NCI-H345 (cell line): ENCODE data around the gene SUN2.

Experiments used
- DNase-seq: peaks from one replicate; lab custom pipeline; 2025; lab: John Stamatoyannopoulos, UW

The SUN2 gene

DNA sequence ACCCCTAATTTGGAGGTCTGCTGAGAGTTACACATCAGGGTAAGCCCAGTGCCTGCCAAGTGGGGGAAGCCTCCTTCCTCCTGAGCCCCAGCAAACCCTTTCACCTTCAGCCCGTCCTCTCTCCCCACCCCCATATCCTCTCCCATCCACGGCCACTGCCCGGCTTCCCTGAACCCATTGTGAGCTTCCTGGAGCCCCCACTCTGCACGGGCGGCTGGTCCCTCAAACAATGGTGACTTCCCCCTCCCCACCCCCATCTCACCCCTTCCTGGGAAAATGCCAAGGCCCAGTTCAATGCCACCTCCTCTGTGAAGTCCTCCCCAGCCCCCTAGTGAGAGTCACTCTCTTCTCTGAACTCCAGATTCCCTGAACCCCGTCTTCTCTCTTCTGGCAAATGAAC is 20.3 kb upstream of the SUN2 start:
- no peak for DNase-seq

DNA sequence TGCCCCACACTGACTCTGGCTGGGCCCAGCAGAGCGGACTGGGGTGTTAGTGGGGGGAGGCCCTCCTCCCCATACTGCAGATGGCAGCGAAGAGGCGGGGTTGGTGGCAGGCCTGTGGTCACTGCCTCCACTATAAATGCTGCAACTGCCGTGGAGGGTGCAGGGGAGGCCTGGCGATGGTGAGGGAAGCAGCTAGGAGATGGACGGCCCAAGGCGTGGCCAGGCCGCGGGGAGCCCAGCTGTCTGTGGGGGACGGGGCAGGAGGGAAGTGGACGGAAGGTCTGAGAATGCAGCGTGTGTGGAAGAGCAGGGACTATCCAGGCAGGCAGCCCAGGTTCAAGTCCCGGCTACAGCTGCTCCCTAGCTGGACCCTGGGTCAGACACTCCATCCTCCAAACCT is 19.9 kb upstream of the SUN2 start:
- DNase-seq: no peak

DNA sequence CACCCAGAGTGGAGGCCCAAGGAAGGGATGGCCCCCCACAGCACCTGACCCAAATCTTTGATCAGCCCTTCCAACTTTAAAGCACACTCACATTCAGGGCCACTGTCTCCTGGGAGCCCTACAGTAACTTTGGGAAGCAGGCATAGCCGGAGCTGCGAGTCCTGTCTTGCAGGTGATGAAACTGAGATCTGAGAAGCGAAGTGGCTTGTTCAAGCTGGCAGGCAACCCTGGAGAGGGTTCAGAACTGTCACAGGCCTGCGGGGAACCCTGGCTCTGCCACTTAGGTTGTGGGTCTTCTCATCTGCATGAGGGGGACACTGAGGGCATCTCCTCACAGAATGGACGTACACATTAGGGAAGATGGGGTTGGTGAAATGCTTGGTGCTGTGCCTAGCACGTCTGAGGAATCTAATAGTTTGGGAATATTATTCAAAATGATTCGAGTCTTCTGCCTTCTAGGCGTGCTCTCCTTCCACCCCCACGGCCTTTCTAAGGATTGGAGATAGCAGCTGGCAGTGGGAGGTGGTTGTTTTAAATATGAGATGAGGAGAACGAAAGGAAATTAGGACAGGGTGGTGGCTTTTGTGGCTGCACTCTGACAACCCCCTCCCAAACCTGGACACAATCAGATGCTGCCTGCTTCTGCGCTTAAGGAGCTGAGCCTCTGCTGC is 18.8 kb upstream of the SUN2 start:
- no peak for DNase-seq

DNA sequence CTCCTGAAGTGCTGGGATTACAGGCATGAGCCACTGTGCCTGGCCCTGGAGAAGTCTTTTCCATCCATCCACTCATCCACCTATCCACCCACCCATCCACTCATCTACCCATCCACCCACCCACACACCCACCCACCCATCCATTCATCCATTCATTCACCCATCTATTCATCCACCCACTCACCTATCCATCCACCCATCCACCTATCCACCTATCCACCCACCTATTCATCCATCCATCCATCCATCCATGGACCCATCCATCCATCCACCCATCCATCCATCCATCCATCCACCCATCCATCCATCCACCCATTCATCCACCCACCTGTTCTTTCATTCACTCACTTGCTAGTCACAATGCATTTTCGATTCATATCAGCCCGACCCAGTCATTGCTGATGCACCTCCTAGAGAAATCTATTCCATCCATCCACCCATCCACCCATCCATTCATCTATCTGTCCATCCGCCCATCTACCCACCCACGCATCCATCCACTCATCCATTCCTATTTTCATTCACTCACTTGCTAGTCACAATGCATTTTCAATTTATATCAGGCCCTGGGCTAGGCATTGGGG is 17.7 kb upstream of the SUN2 start:
- no peak for DNase-seq

DNA sequence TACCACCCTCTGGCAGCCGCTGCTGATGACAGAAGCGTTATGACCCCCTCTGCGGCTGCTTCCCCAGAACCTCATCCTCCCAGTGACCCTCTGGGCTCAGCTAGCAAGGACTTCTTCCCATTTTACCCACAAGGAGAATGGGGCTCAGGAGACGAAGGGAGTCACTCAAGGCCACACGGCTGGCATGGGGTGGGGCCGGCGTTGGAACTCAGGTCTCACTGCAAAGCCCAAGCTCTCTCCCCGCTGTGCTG is 16.8 kb upstream of the SUN2 start:
- no peak for DNase-seq

DNA sequence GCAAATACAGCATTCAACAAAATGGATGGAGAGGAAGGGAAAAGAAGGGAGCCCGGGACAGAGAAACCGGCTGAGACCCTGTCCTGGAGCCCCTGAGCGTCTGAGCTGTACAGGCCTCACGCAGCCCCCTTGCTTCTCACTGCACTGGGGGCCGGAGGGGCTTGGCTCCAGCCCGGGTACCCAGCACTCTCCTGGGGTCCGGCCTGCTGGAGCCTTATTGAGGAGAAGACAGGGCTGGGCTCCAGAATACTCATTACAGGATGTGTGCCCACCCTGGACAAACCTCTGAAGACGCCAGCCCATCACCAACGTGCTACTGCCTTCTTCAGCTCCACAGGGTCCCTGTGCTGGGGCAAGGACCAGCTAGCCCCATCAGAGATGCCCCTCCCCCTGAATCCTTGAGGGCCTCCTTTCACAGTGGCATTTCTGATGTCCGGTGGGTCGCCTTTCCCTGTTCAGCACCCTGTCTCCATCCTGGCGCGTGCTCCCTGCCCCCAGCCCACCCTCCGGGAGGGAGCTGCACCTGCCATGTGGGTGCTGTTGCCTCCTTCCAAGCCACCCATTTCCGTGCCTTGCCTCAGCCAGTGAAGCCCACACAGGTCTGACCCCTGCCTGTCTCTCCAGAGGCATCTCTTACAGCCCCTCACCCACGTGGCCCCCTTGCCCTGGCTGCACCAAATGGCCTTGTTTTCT is 14.6 kb upstream of the SUN2 start:
- no peak for DNase-seq

DNA sequence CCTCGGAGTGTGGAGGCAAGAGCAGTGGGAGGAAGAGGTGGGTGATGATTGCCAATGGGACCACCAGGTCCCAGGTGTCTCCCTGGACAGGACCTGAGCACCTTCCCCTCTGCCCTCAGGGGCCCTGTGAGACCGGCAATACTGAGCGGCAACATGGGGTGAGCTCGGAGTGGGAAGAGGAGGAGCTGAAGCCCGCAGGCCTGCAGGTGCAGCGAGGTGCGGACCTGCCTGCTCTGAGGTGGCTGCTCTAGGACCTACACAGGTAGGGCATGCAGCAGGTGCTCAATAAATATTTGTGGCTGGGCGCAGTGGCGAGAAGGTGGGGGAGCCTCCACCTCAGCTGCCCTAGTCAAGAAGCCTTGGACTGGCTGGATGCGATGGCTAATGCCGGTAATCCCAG is 12.2 kb upstream of the SUN2 start:
- DNase-seq: no peak

DNA sequence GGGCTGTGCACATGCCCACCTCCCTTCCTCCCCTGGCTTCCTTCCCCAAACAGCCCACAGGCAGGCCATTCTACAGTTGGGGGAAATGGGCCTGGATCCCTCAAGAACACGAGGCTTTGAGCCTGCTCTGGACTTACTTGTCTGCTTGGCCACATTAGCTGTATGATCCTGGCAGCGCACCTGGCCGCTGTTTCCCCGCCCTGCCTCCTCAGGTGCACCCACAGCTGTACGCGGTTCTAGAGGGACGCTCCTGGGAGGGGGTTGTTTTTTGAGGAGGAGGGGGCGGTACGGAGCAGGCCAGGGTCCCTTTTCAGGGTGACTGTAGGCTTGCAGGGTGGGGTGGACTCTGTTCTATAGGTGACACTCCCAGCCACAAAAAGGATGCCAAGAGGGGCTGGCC is 11.5 kb upstream of the SUN2 start:
- no peak for DNase-seq

DNA sequence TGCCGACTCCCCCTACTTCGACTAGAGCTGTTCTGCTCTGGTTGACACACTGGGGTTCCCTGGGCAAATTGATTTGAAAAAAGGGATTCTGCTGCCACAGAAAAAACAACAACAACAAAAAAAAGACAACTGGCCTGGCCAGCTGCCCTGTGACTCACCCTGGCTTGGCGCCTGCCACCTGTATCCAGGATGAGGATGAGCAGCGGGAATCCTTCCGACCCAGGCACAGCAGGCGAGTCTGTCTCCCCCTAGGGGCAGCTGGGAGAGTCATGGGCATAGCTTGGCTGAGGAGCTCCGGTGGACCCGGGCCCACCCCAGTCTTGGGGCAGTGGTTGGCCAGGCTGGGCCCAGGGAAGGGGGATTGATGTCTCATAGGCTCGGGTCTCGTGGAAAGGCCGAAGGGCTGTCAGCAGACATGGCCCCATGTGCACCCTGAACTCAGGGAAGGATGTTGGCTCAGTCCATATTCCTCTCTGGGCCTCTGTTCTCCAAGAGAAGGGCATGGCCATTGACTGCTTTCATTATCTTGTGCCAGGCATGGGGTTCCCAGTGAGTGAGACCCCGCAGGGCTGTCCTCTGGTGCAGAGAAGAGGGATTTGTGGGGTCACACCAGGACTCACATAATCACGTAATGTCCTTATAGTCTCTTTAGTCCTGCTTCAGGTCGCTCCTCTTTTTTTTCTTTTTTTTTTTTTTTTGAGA is 10.4 kb upstream of the SUN2 start:
- DNase-seq: peak; percentile 20

DNA sequence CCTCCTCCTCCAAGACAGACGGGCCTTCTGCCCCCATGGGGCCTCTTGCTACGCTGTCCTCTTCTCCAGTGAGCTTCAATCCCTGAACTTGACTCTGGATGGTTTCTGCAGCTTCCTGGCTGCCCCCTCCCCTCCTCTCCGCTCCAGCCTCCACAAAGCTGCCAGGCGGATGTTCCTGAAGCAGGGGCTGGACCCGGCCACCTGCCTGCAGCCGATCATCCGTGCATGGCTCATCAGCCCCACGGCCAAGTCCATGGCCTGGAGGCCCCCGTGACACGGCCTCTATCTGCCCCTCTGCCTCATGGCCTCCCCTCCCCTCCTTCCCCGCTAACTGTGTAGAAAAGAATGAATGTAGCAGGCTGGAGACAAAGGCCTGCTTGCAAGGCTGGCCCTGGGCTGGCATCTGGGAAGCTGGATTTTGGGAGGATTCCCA is 6.8 kb upstream of the SUN2 start:
- no peak for DNase-seq

DNA sequence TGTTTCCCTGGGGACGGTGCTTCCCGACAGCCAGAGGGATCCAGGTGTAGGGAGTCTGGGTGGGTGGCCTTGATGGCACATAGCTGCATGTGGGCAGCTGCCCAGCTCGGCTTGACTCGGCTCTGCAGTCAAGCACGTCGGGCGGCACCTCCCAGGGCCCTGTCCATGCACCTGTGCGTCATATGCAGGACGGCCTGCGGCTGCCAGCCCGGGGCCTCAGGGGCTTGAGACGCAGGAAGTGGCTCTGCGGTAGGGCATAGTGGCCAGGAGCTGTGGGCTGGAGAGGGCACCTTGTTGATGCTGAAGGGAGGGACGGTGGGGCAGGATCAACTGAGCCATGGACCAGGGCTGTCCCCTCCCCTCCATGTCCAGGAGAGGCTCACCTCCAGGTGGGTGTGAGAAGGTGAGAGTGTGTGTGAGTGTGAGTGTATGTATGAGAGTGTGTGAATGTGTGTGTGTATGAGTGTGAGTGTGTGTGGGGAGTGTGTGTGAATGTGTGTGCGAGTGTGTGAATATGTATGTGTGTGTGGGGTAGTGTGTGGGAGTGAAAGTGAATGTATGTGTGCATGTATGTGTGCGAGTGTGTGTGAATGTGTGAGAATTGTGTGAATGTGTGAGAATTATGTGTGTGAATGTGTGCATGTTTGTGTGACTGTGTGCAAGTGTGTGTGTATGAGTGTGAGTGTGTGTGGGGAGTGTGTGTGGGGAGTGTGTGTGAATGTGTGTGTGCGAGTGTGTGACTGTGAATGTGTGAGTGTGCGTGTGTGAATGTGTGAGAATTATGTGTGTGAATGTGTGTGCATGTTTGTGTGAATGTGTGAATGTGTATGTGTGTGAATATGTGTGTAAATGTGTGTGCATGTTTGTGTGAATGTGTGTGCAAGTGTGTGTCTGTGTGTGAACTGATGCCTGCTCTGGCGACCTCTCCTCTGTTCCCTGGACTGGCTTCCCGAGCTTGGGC is 5.7 kb upstream of the SUN2 start:
- peak; percentile 34 for DNase-seq

DNA sequence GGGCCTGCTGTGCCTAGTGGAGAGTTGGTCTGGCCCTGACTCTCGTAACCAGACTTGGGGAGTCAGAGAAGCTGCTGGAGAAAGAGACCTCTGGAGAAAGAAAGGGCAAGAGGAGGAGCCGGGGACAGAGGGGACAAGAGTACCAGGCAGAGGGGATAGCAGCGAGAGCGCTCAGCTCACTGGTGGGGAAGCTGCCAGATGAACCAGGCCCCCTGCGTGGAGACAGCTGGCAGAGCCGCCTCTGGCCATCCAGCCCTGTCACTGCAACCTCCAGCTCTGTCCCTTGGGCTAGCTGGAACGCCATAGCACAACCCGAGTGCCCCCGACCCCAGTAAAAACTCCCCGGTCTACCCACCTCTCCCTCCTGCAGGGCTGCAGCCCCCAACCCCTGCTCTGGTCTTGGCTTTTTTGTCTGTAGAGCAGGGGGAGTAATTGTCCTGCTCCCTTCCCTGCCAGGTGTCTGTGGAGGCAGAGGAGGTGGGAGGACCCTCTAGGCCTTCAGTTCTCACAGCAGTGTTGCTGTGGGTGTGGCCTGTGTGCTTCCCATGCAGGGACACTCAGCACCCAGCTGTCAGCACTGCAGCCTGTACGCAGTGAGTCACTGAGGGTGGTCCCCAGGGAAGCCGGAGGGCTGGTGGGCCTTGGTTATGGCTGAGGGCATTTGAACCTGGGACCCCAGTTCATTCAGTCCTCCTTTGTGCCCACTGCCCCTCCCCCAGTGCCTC is 4.8 kb upstream of the SUN2 start:
- DNase-seq: peak; percentile 74

DNA sequence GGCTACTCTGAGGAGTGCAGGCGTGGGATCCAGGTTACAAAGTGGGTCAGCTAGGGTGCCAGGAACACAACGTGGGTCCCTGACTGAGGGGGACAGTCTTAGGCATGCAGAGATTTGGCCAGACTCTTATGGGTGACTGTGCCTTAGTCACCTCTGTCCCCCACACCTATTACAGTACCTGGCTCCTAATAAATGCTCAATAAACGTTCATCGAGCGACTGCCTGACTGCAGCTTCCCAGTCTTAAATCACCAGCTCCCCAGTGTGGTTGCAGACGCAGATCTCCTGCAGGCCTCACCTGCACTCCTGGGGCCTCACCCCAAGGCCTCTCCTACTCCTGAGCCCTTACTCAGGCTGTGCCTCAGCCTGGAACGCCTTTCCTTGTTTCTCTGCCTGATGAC is 3.2 kb upstream of the SUN2 start:
- DNase-seq: no peak

DNA sequence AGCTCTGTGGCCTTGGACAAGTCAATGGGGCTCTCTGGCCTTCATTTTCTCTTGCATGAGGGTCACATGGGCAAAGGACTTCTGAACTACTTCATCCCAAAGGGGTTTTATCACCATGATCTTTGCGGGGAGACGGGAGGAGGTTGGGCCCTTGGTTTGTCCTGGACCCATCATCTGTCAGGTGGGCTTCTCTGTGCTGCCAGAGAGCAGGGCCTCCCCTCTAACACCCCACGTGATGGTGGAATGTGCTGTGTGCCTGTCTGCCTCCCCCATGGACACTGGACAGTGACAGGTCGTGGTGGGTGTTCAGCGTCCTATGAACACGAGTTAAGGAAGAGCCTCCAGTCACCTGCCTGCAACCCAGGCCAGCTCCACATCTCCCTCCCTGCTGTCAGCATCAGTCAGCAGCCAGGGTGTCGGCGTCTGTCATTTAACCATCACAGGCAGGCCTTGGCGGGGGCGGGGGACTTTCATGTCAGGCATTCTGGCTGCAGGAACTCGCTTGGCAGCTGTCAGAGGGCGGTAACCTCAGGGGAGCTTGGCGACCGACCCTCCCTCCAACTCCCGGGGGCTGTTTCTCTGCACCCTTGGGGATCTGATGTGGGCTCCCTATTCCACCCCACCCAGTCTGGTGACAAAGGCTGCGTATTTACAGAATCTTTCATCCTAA is 2.6 kb upstream of the SUN2 start:
- peak; percentile 66 for DNase-seq

DNA sequence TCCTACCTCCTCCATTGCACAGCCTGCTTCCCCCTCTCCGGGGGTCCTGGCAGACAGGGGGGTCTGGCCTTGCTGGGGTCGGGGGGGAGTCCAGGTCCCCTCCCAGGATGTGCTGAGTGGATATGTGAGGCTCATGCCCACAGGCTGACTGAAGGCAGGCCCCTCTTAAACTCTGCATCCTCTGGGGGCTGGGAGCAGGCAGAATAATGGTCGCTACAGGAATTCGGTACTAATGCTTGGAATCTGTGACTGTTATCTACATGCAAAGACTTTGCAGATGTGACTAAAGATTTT is 1.6 kb upstream of the SUN2 start:
- DNase-seq: no peak

DNA sequence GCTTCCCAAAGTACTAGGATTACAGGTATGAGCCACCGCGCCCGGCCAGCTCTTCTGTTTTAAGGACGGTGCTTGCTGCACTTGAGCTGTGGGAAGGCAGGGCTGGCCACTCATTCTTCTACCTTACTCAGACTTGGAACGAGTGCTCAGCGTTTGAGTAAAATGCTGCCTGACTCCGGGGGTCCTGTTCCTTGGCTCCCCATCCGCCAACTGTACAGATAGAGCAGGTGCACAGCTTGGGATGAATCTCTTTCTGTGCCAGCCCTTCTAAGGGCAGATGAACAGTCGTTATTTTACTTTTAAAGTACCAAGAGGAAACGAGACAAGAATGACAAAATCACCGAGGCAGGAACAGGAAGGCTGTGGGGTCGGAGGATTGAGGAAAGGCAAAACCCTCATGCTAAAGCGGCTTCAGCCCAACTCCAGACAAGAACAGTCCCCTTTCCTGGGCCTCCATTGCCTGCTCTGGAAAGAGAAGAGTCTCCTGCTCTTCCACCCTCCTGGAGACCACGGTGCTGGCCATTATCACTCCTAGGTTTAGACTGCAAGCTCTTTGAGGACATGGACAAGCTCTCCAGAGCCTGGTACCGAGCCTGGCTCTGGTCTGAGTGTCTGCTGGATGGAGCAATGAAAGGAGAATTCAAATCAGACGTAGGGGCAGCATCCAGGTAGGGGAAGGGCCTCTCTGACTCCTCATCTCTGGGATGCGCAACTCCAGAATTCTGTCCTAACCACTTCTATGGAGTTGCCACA is 1.1 kb upstream of the SUN2 start:
- DNase-seq: no peak

DNA sequence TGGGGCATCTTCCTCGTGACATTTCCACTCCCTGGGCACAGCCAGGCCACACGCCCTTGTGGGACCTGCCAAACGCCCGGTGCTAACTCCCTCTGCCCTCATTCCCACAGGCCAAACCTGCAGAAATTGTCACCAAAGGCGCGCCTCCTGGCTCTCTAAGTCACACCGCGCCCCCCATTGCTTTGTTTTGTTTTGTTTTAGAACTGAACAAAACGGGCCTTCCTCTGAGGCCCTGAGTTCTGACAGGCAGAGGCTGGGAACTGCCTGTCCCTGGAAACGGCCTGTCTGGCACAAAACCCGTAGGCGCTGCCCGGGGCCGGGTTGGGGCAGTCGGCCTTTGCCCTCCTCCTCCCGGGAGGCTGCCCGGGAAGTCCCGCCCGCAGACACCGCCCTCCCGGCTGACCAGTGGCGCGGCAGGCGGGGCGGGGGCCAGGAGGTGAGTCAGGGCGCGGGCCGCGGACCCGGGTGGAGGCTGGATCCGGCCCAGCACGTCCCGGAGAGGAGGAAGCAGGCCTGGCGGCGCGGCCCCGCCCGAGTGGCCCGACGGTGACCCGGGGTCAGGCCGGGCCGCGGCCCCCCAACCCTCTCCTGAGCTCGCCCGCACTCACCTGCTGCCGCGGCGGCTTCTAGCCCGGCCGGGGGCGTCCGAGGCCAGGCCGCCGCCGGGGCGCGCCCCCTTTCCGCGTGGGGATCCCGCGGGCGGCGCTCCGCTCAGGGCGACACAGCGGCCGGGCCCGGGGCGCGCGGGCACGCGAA is 465 bp downstream of the SUN2 start:
- DNase-seq: no peak

DNA sequence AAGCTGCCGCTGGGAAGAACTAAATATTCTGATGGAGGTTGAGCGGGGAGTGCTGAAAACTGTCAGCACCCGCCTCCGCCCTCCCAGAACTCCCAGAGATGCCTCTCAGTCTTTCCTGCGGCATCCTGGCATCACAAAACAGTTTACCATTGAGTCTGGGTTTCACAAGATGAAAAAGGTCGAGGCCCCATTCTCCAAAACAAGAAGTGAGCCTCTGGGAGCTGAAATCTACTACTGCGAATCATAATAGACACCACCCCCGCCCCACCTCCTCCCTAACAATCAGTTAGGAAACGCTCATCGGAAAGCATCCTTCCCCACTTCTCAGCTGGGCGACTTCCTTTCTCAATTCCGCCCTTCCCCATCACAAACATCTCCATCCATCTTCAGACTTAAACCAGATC is 1.0 kb downstream of the SUN2 start:
- DNase-seq: no peak

DNA sequence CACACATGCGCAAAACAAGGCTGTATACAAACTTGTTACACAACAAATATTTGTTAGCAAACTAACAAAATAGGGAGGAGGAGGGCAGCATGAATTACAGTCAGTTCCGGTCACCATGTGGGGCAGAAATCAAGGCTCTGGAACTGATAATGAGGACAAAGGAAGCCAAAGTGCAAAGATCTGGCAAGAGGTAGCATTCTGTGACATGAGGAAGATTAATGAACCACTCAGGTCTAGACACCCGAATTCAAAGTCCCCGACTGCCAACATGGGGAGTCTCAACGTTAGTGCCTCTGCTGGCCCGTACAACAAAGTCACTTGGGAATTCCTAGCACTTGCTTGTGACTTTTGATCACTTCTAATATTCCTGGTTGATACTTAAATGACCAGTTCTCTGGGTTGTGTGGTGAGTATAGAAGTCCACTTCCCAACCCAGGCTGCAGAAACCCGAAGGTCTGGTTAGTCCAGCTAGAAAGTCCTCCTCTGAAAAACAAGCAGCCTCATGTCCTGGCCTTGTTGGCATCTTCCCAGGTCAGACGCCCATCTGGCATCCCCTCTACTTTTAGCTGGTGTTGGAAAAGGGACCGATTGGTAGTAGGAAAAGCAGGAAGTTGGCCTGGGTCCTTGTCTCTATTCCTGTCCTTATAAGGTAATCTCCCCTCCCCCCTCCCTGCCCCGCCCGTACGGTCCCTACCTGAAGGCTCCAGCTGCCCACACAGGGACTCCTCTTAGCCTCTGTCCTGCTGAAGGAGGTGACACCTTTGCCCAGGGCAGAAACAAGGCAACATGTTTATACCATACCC is 1.6 kb downstream of the SUN2 start:
- DNase-seq: no peak
